HG03108 (cell line): ENCODE data around the gene NUP210.
"Not testable (repeated sequence)": the region's sequence is repeated elsewhere in the genome, so short reads cannot be mapped to it uniquely, and the experiment has no call there.

Experiments used
- ATAC-seq: cut with Tn5 transposase; IDR thresholded peaks from one replicate; pipeline ENCODE4 v1.9.1; 2021; ENCODE audit warnings: moderate library complexity; ENCODE audit not compliant: unreplicated experiment

NUP210 gene

GRCh38 chr3:13420045-13420830 is at the start of gene NUP210:
TSS of gene NUP210 (minus strand) at chr3:13420322. CDS start at chr3:13420226, 96 bp downstream.
- ATAC-seq = peak; percentile 51

- no peak for ATAC-seq
These were observed 46.7 kb upstream of the NUP210 start for GRCh38 chr3:13466781-13467180.

- ATAC-seq = no peak
These were observed 45.2 kb upstream of the NUP210 start for GRCh38 chr3:13465236-13465873.

GRCh38 chr3:13463618-13464400 is 43.7 kb upstream of the NUP210 start:
- ATAC-seq = no peak

DNA sequence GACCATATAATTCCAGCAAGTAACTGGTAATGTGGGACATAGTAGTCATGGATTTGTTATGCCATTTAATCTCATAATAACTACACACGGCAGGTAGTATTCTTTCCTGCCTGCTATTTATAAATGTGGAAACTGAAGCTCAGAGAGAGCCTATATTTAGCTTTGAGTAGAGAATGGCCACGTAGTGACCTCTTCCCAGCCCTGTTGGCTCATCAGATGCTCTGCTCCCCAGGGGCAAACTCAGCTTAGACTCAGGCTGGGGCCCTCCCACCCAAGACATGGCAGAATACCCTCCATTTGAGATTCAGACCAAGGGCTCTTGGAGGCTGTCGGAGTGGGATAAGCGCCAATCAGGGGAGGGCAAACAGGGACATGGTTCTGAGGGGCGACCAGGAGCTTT is 42.7 kb upstream of the NUP210 start:
- no peak for ATAC-seq

- ATAC-seq = no peak
These were observed 42.1 kb upstream of the NUP210 start for GRCh38 chr3:13462125-13462629.

GRCh38 chr3:13461169-13462124 is 41.3 kb upstream of the NUP210 start:
- ATAC-seq = no peak

DNA sequence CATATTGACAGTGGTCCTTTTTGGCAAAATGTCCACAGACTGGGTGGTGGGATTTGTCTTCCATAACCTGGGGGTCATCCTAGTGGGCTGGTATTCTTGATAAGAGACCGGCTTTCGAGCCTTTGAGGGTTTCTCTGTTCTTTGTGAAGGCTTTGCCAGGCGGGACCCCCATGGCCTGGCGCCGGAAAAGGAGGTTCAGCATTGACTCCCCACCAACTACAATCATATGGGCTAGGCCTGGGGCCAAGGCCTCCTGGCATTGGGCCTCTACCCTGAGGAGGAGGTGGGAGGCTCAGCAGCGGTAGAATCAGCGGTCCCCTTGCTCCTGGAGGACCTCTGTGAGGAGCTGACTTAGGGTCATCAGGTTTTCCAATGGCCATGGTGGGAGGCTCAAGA is 40.2 kb upstream of the NUP210 start:
- no peak for ATAC-seq

DNA sequence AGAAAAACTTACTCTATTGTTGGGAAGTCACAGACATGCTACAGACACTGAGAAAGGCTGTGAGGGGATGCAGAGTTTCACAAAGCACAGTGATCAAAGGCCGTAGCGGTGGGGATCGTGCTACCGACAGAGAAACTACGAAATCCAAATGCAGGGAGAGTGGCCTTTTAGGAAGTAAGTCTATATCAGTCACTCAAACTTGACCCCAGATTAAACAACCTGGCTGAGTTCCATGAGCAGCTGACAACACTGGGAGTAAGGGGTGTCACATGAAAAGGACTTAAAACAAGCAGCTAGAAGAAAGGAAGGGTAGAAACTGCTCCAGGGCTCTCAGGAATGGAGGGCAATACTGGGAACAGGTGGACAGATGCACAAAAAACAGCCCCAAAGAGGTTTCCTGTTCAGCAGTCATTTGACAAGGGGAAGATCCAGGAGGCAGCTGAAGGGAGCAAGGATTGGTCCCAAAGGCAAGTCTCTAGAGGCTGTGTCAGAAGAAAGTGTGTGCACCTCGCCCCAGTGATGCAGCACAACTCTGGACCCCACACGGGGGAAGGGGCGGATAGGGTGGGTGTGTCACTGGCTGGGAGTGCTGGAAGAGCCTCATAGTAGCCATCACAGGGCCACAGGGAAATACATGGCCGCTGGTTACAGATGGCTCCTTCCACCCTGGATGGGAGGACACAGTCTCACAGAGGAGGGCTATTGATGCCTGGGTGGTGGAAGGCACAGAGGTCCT is 39.7 kb upstream of the NUP210 start:
- ATAC-seq = no peak

DNA sequence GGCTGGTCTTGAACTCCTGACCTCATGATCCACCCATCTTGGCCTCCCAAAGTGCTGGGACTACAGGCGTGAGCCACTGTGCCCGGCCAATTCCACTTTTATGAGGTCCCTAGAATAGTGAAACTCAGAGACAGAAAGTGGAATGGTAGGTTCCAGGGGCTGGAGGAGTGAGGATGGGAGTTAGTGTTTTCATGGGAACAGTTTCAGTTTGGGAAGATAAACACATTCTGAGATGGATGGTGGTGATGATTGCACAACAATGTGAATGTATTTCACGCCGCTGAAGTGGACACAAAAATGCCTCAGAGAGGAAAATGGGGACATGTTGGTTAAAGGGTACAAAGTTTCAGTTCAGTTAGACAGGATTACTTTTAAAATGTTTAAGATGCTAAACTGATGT is 37.5 kb upstream of the NUP210 start:
- ATAC-seq = no peak

GRCh38 chr3:13455644-13456043 is 35.5 kb upstream of the NUP210 start:
- ATAC-seq = no peak

GRCh38 chr3:13452490-13453335 is 32.6 kb upstream of the NUP210 start:
- no peak for ATAC-seq

- peak; percentile 5 for ATAC-seq
These were observed 31.2 kb upstream of the NUP210 start for GRCh38 chr3:13451301-13451673.

- ATAC-seq = not testable (repeated sequence)
These were observed 22.8 kb upstream of the NUP210 start for GRCh38 chr3:13442882-13443281.

GRCh38 chr3:13440204-13440817 is 20.2 kb upstream of the NUP210 start:
- no peak for ATAC-seq

DNA sequence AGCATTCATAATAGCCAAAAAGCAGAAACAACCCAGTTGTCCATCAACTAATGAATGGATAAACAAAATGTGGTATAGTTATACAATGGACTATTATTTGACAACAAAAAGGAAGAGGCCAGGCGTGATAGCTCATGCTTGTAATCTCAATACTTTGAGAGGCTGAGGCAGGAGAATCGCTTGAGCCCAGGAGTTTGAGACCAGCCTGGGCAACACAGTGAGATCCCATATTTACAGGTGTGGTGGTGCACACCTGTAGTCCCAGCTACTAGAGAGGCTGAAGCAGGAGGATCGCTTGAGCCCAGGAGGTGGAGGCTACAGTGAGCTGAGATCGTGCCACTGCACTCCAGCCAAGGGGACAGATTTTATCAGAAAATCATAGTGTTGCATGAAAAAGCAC is 16.1 kb upstream of the NUP210 start:
- ATAC-seq = not testable (repeated sequence)

DNA sequence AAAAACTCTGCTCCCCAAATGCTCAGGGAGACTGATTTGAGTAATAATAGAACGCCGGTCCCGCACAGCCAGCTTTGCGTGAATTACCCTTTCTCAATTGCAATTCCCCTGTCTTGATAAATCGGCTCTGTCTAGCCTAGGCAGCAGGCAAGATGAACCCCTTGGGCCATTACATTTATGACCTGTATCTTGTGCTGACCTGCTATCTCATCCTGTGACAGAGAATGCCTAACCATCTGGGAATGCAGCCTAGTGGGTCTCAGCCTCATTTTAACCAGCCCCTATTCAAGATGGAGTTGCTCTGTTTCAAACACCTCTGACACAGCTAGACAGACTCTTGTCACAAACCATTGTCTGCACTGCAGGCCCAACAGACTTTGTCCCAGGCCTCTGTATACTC is 13.8 kb upstream of the NUP210 start:
- no peak for ATAC-seq

DNA sequence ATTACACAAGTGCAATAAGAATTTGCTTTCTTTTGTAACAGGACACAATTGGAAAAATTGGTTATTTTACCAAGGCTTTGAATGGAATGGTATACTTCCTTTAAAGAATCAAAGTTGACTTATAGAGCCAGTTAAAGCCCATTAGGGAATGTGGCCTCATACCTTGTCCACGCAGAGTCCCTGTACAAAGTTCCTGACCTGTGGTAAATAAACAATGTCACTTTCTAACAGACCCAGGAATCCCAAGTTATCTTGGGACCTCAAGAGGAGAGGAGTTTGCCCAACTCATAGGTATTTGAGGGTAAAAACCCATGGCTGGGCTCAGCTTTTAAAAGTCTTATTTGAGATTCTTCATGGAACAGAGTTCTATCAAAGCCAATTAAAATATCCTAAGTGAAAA is 12.0 kb upstream of the NUP210 start:
- ATAC-seq = no peak
